SU-DHL-6 (cell line): ENCODE data around the gene WSCD2.

Experiments used
- CTCF ChIP-seq: fragments of 200-600 bp; sonication (generic); IDR thresholded peaks from one replicate; pipeline ENCODE4 v1.5.1; 2017; ENCODE audit warnings: antibody characterized with exemption, mild to moderate bottlenecking, low read length, moderate library complexity; ENCODE audit not compliant: insufficient read depth, poor library complexity, severe bottlenecking
- EZH2phosphoT487 ChIP-seq: fragments of 200-600 bp; sonication (generic), shearing (Covaris generic); conservative IDR thresholded peaks from 2 replicates; pipeline ENCODE4 v1.6.1; 2018; ENCODE audit warnings: mild to moderate bottlenecking, antibody characterized with exemption, low read length, moderate library complexity, mixed read lengths

GRCh38 chr12:108226866-108227265 is 97.8 kb downstream of the WSCD2 start:
- TF ChIP-seq CTCF (no peak), EZH2phosphoT487 (no peak)
